GM12878 (cell line): ENCODE results near the gene ADAMTS19. TPM values are rescaled to one million over a fixed set of nuclear protein-coding genes. Genes with fewer than 3 reads are reported as not detected.
"Not testable (repeated sequence)": the region's sequence is repeated elsewhere in the genome, so short reads cannot be mapped to it uniquely, and the experiment has no call there.

Source experiments
- ATAC-seq: fragments of 200-7000 bp; cut with Tn5 transposase; 3 replicates; pipeline ENCODE4 v1.9.1; 2020; ENCODE audit warnings: mild to moderate bottlenecking, moderate library complexity
- BruUV-seq: library from RNA; stranded (reverse); fragments of 400-500 nt; replicated peaks from 2 replicates; lab custom pipeline; 2021; lab: Mats Ljungman, UMichigan
- CTCF ChIA-PET: fragments of 300-600 bp; sonication (Branson Sonifier 250); formaldehyde crosslinking; extraction: SDS; loops from one replicate; lab custom pipeline; 2021; ENCODE audit warnings: inconsistent platforms; lab: Yijun Ruan, JAX
- POLR2A ChIA-PET: fragments of 350-600 bp; formaldehyde crosslinking; extraction: SDS; loops from one replicate; lab custom pipeline; 2021; ENCODE audit warnings: inconsistent platforms; lab: Charles Lee
- RAD21 ChIA-PET: fragments of 300-600 bp; sonication (Branson Sonifier 250); formaldehyde crosslinking; loops from one replicate; lab custom pipeline; 2023; ENCODE audit warnings: antibody characterized with exemption; ENCODE audit not compliant: unreplicated experiment; lab: Charles Lee
- SMC1A ChIA-PET: fragments of 300-600 bp; sonication (Branson Sonifier 250); formaldehyde crosslinking; loops from one replicate; lab custom pipeline; 2023; ENCODE audit not compliant: unreplicated experiment, uncharacterized antibody; lab: Charles Lee
- DNase-seq: peaks from one replicate; pipeline ENCODE4 v3.0.0-alpha.2; 2011; ENCODE audit warnings: low read depth, low spot score
- FAIRE-seq: peaks from 3 replicates; lab custom pipeline; 2011; peaks lifted over from hg19 to GRCh38; lab: Jason Lieb, UNC
- H2AFZ ChIP-seq: 2 replicates; pipeline ENCODE4 v1.6.0; 2011; ENCODE audit warnings: low read depth, low read length, control low read depth; ENCODE audit not compliant: control insufficient read depth
- H3K27ac ChIP-seq: 2 replicates; pipeline ENCODE4 v1.5.1; 2011; ENCODE audit warnings: control low read depth; ENCODE audit not compliant: control insufficient read depth, insufficient read depth
- H3K27me3 ChIP-seq, 2 experiments: replicated peaks in 1 of 2; 2 replicates each; pipeline versions ENCODE4 v1.6.0 to v1.6.1; 2011; ENCODE audit warnings: low read length in 1 of 2; ENCODE audit not compliant: control insufficient read depth in 2 of 2, insufficient read depth in 2 of 2
- H3K36me3 ChIP-seq, 2 experiments: 2 replicates each; pipeline ENCODE4 v1.5.1; 2011; ENCODE audit warnings: low read length in 1 of 2; ENCODE audit not compliant: control insufficient read depth in 2 of 2, insufficient read depth in 2 of 2
- H3K4me1 ChIP-seq: 2 replicates; pipeline ENCODE4 v1.6.1; 2011; ENCODE audit warnings: mild to moderate bottlenecking, low read length, moderate library complexity, mixed read lengths; ENCODE audit not compliant: control insufficient read depth, insufficient read depth
- H3K4me2 ChIP-seq: 2 replicates; pipeline ENCODE4 v1.6.0; 2011; ENCODE audit warnings: control low read depth; ENCODE audit not compliant: control insufficient read depth, insufficient read depth
- H3K4me3 ChIP-seq: fragments of 200-600 bp; sonication (generic); 2 replicates; pipeline ENCODE4 v1.5.1; 2016
- H3K79me2 ChIP-seq: 2 replicates; pipeline ENCODE4 v1.6.0; 2011; ENCODE audit warnings: low read length; ENCODE audit not compliant: control insufficient read depth, insufficient read depth
- H3K9ac ChIP-seq: 2 replicates; pipeline ENCODE4 v1.8.0; 2011; ENCODE audit warnings: low read length, control low read depth, mixed read lengths; ENCODE audit not compliant: control insufficient read depth, insufficient read depth
- H3K9me3 ChIP-seq: replicated peaks from 3 replicates; pipeline ENCODE4 v1.5.1; 2011; ENCODE audit warnings: mild to moderate bottlenecking, low read length; ENCODE audit not compliant: control insufficient read depth, insufficient read depth
- H4K20me1 ChIP-seq: 2 replicates; pipeline ENCODE4 v1.6.0; 2011; ENCODE audit not compliant: control insufficient read depth, insufficient read depth
- FOXM1 ChIP-seq: IDR thresholded peaks from 2 replicates; pipeline ENCODE4 v1.6.1; 2012; ENCODE audit warnings: low read depth, mild to moderate bottlenecking, inconsistent platforms, low read length, moderate library complexity
- TAF1 ChIP-seq: IDR thresholded peaks from 2 replicates; pipeline ENCODE4 v1.6.1; 2011; ENCODE audit warnings: mild to moderate bottlenecking, low read depth, low read length, borderline replicate concordance
- WGBS: methylation state at CpG from one replicate; pipeline ENCODE4 v1.1.6; 2016; ENCODE audit warnings: low lambda C conversion rate; ENCODE audit not compliant: insufficient replicate concordance, insufficient coverage; ENCODE audit errors: missing lambda C conversion rate; 5-methylcytosine and 5-hydroxymethylcytosine counted together
- in situ Hi-C: fragments of 300-500 bp; cut with MboI; formaldehyde crosslinking; loops from 9 replicates; pipeline ENCODE4 v1.14.3; 2018; ENCODE audit warnings: mixed read lengths
- intact Hi-C: fragments of 100-400 bp; cut with micrococcal nuclease; formaldehyde crosslinking; loops from one replicate; pipeline ENCODE4 v1.14.2; 2022; ENCODE audit not compliant: unreplicated experiment
- polyA plus RNA-seq, 11 experiments: library from polyadenylated mRNA; depleted of rRNA in 4 of 11; unstranded in 6 of 11; stranded (reverse) in 5 of 11; fragments of >200 nt; fragmentation: Nextera tagmentation in 4 of 11; fragmentation: Illumina TruSeq in 1 of 11; extraction: Ambion mirVana in 4 of 11; extraction: Trizol in 1 of 11; gene quantifications; 1 replicate in 1 of 11; 2 replicates in 10 of 11; pipeline versions ENCODE4 v1.2.1 to v1.2.3, GENCODE V29; 2011 to 2016; ENCODE audit warnings: inconsistent platforms in 2 of 11, missing spikeins in 2 of 11, low read depth in 1 of 11
- total RNA-seq, 4 experiments: library from RNA; depleted of rRNA in 3 of 4; stranded (reverse); fragments of >200 nt in 3 of 4; fragmentation: Illumina TruSeq in 1 of 4; extraction: Trizol in 1 of 4; gene quantifications; 2 replicates each; pipeline versions ENCODE4 v1.2.1 to v1.2.3, GENCODE V29; 2013 to 2021

Gene ADAMTS19
- total and polyA plus RNA-seq, 10 of the 15 experiments (the other 5 are each of a cell fraction or from before 2014, with no cell fraction given) = not detected

GRCh38 chr5:129631961-129632360, 171.9 kb downstream of the ADAMTS19 start (continued):
- no peak for TF ChIP-seq TAF1

DNA sequence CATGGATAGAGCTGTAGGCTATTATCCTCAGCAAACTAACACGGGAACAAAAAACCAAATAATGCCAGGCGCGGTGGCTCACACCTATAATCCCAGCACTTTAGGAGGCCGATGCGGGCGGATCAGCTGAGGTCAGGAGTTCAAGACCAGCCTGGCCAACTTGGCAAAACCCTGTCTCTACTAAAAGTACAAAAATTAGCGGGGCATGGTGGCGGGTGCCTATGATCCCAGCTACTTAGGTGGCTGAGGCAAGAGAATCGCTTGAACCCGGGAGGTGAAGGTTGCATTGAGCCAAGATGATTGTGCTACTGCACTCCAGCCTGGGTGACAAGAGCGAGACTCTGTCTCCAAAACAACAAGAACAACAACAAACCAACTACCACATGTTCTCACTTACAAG, 177.4 kb downstream of the ADAMTS19 start:
- H3K27ac ChIP-seq, H4K20me1 ChIP-seq, H2AFZ ChIP-seq, H3K36me3 ChIP-seq, intact Hi-C loops, H3K9ac ChIP-seq, H3K4me2 ChIP-seq, ATAC-seq, H3K9me3 ChIP-seq, CTCF ChIA-PET, FAIRE-seq, SMC1A ChIA-PET, in situ Hi-C loops, H3K4me3 ChIP-seq, H3K4me1 ChIP-seq, BruUV-seq, H3K27me3 ChIP-seq, POLR2A ChIA-PET, H3K79me2 ChIP-seq, RAD21 ChIA-PET, DNase-seq: not testable (repeated sequence)
- 67% methylated on average over 11 of the region's 11 CpGs for WGBS

DNA sequence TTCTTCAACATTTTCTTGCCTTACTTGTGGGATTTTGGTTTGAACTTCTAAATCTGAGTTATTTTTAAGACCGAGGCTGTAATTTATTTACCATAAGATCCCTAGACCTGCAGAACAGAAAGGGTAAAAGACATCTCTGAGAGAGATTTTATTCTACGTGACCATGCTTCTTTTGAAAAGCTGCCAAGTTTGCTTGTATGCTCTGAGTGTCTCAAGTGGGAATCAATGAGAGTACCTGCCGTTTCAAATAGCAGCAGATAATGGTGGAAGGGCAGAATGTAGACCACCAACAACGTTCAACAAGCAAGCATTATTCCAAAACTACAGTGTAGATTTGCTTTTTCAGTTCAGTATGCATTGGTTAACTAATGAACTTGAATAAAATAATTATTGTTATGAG, 179.2 kb downstream of the ADAMTS19 start:
- intact Hi-C loops = no loop called here
- Histone ChIP-seq H2AFZ (no peak overlapping the region), H3K79me2 (no peaks in the 10 kb centered on the region), H3K4me2 (no peak overlapping the region), H3K27me3 (no peaks in the 10 kb centered on the region), H4K20me1 (no peaks in the 10 kb centered on the region), H3K9me3 (no peaks in the 10 kb centered on the region), H3K9ac (no peak overlapping the region), H3K4me1 (no peaks in the 10 kb centered on the region), H3K27ac (no peak overlapping the region), H3K36me3 (no peaks in the 10 kb centered on the region), H3K4me3 (no peak overlapping the region)
- no peak for FAIRE-seq
- ChIA-PET POLR2A (no interaction called here), RAD21 (no interaction called here), SMC1A (no interaction called here), CTCF (no interaction called here)
- DNase-seq = no peak
- no peak for ATAC-seq
- 21% methylated on average over 4 of the region's 4 CpGs for WGBS
- no peak for TF ChIP-seq FOXM1
- in situ Hi-C loops = no loop called here
- BruUV-seq = no TSS peak
